NCI-H82 treated with DMSO at 0.1 percent for 48 hours (cell line): ENCODE results near the gene SPEF1.
"Not testable (repeated sequence)": the region's sequence is repeated elsewhere in the genome, so short reads cannot be mapped to it uniquely, and the experiment has no call there.

Source experiments
- DNase-seq: peaks from one replicate; lab custom pipeline; 2025; ENCODE audit not compliant: unreplicated experiment; lab: John Stamatoyannopoulos, UW

Gene SPEF1

GRCh38 chr20:3811467-3812258, 30.4 kb upstream of the SPEF1 start:
- no peak for DNase-seq

GRCh38 chr20:3808544-3808943, 27.3 kb upstream of the SPEF1 start:
- DNase-seq: no peak

- DNase-seq: no peak
Observed at GRCh38 chr20:3804781-3805180, 23.5 kb upstream of the SPEF1 start.

- DNase-seq: no peak
Observed at GRCh38 chr20:3804254-3804751, 23.1 kb upstream of the SPEF1 start.

- no peak for DNase-seq
Observed at GRCh38 chr20:3803854-3804253, 22.6 kb upstream of the SPEF1 start.

GRCh38 chr20:3803289-3803688, 22.0 kb upstream of the SPEF1 start:
- DNase-seq: no peak

GRCh38 chr20:3802524-3803239, 21.4 kb upstream of the SPEF1 start:
- no peak for DNase-seq

- DNase-seq: no peak
Observed at GRCh38 chr20:3801846-3802245, 20.6 kb upstream of the SPEF1 start.

- no peak for DNase-seq
Observed at GRCh38 chr20:3801299-3801698, 20.1 kb upstream of the SPEF1 start.

- no peak for DNase-seq
Observed at GRCh38 chr20:3800878-3801260, 19.6 kb upstream of the SPEF1 start.

GRCh38 chr20:3800256-3800877, 19.1 kb upstream of the SPEF1 start:
- no peak for DNase-seq

GRCh38 chr20:3798908-3799248, 17.6 kb upstream of the SPEF1 start:
- DNase-seq: no peak

- DNase-seq: no peak
Observed at GRCh38 chr20:3798373-3798768, 17.1 kb upstream of the SPEF1 start.

GRCh38 chr20:3797592-3798372, 16.5 kb upstream of the SPEF1 start:
- DNase-seq: no peak

GRCh38 chr20:3797226-3797545, 15.9 kb upstream of the SPEF1 start:
- DNase-seq: no peak

GRCh38 chr20:3796477-3797225, 15.4 kb upstream of the SPEF1 start:
- DNase-seq: no peak

GRCh38 chr20:3795511-3796468, 14.5 kb upstream of the SPEF1 start, which contains the start of gene CDC25B:
Gene CDC25B, plus strand, starts transcription at chr20:3796310. Its CDS starts 222 bp downstream, at chr20:3796532.
- DNase-seq: peak; percentile 92

- DNase-seq: no peak
Observed at GRCh38 chr20:3794701-3795420, 13.6 kb upstream of the SPEF1 start.

- DNase-seq: not testable (repeated sequence)
Observed at GRCh38 chr20:3794168-3794567, 12.9 kb upstream of the SPEF1 start.
